ENCODE results near the gene PPCS.

DNA sequence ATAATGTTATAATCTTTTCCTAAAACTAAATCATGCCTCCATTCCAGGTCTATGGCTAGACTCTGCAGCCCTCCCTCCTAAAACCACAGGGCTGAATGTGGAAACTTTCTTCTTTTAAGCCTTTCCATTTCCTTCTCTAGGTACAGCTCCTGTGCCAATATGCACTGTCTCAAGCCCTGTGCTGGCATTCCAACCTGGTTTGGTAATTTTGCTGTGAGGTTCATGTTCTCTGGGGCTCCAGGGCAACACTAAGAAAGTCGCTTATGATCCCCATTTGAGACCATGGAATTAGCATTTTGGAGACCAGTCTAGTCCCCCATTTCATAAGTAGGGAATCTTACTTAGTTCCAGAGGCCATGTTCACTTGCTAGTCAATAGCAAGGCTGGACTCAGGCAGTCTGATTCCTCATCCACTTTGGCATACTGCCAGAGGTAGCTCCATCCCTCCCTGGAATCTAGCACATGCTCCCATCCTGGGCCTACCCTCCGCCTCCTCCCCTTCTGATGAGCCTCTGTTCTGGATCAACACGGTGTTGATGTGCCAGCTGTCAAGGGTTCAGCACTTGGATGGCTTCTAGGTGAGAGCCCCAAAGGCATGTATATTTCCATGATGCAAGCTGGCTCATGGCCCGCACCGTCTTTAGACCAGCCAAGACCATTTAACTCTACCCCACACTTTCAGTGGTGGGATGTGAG, 37.1 kb upstream of the PPCS start:
- TF ChIP-seq CTCF (IDR thresholded peaks at IDR 0.05) (no peak), POLR2A (IDR thresholded peaks at IDR 0.05) (no peak), POLR2AphosphoS5 (IDR thresholded peaks at IDR 0.05) (peak; percentile 87 to 95 (median 90)), EP300 (IDR thresholded peaks at IDR 0.05) (peak; percentile 35 to 95 (median 80))

Measured in sigmoid colon (tissue), 4 donors.